Testis (tissue), 2 donors: ENCODE results near the gene ELOVL2.

ENCODE experiments used
- CTCF ChIP-seq, 3 experiments: fragments of 450-650 bp in 2 of 3; fragments of 200-600 bp in 1 of 3; sonication (generic) in 1 of 3; IDR thresholded peaks; one replicate each; pipeline ENCODE4 v1.5.1; 2016 to 2019; ENCODE audit warnings: antibody characterized with exemption in 3 of 3, mild to moderate bottlenecking in 2 of 3, moderate library complexity in 1 of 3
- POLR2A ChIP-seq: fragments of 450-650 bp; IDR thresholded peaks from one replicate; pipeline ENCODE4 v1.6.1; 2017; ENCODE audit warnings: antibody characterized with exemption, mild to moderate bottlenecking, moderate library complexity

- no peak for TF ChIP-seq CTCF (IDR thresholded peaks at IDR 0.05)
- no peak for TF ChIP-seq POLR2A
Observed at GRCh38 chr6:10993896-10994295, 50.2 kb downstream of the ELOVL2 start.
